GDM1 (cell line): ENCODE measurements around the gene FBLN2.
"Not testable (repeated sequence)": the region's sequence is repeated elsewhere in the genome, so short reads cannot be mapped to it uniquely, and the experiment has no call there.

Experiments used
- DNase-seq: peaks from one replicate; lab custom pipeline; 2025; lab: John Stamatoyannopoulos, UW

The FBLN2 gene

GRCh38 chr3:13513913-13514517 lies 34.9 kb upstream of the FBLN2 start:
- no peak for DNase-seq

GRCh38 chr3:13514639-13515435 lies 34.1 kb upstream of the FBLN2 start:
- DNase-seq, result no peak

- DNase-seq, result no peak
Measured at GRCh38 chr3:13515786-13516759, 32.9 kb upstream of the FBLN2 start.

- DNase-seq, result no peak
Measured at GRCh38 chr3:13516760-13517135, 32.2 kb upstream of the FBLN2 start.

- no peak for DNase-seq
Measured at GRCh38 chr3:13517253-13517977, 31.5 kb upstream of the FBLN2 start.

GRCh38 chr3:13518516-13518953 lies 30.4 kb upstream of the FBLN2 start:
- DNase-seq, result no peak

- DNase-seq, result no peak
Measured at GRCh38 chr3:13519006-13519791, 29.7 kb upstream of the FBLN2 start.

- DNase-seq, result no peak
Measured at GRCh38 chr3:13520326-13520880, 28.5 kb upstream of the FBLN2 start.

GRCh38 chr3:13521309-13521708 lies 27.6 kb upstream of the FBLN2 start:
- DNase-seq, result no peak

- DNase-seq, result not testable (repeated sequence)
Measured at GRCh38 chr3:13521749-13522148, 27.2 kb upstream of the FBLN2 start.

GRCh38 chr3:13522236-13522635 lies 26.7 kb upstream of the FBLN2 start:
- DNase-seq, result no peak

- no peak for DNase-seq
Measured at GRCh38 chr3:13524979-13525669, 23.8 kb upstream of the FBLN2 start.

- DNase-seq, result no peak
Measured at GRCh38 chr3:13525827-13526625, 22.9 kb upstream of the FBLN2 start.

- DNase-seq, result no peak
Measured at GRCh38 chr3:13526626-13526949, 22.3 kb upstream of the FBLN2 start.

- DNase-seq, result no peak
Measured at GRCh38 chr3:13528217-13528867, 20.6 kb upstream of the FBLN2 start.

GRCh38 chr3:13529196-13530112 lies 19.5 kb upstream of the FBLN2 start:
- no peak for DNase-seq

GRCh38 chr3:13530241-13531009 lies 18.5 kb upstream of the FBLN2 start:
- no peak for DNase-seq
